Right lung (tissue), 5 donors: ENCODE data around the gene CYFIP2. TPM values are rescaled to one million over a fixed set of nuclear protein-coding genes. Genes with fewer than 3 reads are reported as not detected.

Source experiments
- DNase-seq, 2 donors: peaks; one replicate each; pipeline ENCODE4 v3.0.0-alpha.2; 2013
- polyA plus RNA-seq, 5 donors: library from polyadenylated mRNA; unstranded; fragments of 120-200 nt; gene quantifications; one replicate each; pipeline versions ENCODE4 v1.2.1 to v1.2.3, GENCODE V29; 2013; ENCODE audit warnings: inconsistent platforms in 1 of 5, low replicate concordance in 1 of 5; ENCODE audit not compliant: insufficient read length in 5 of 5, insufficient read depth in 1 of 5

Gene CYFIP2
- polyA plus RNA-seq, 5 donors, result 23.0 to 34.6 (median 30.8) TPM

DNA sequence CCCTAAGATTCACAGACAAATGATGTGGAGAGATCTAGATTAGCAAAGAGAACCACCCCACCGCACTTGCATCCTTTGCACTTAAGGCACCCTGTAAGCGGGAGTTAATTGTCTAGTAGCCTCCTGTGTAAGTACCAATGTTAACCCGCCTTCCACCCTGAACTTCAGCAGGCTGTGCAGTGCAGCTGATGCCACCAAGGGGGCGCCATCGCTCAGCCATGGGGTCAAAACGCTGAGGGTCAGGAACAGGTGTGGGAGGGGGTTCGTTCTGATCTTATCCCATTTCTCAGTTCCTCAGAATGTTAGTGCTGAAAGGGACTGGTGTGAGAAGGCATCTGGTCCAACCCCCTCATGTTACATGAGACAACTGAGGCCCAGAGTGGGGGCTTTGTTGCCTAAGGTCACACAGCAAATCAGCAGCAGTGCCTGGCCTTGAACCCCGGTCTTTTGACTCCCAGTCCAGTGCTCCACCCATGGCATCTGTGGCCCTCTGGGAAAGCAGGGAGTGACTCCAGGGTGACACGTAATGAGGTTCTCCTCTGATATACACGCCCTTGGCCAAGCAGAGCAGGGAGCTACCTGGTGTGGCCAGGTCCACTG, 57.3 kb downstream of the CYFIP2 start:
- no peak for DNase-seq

DNA sequence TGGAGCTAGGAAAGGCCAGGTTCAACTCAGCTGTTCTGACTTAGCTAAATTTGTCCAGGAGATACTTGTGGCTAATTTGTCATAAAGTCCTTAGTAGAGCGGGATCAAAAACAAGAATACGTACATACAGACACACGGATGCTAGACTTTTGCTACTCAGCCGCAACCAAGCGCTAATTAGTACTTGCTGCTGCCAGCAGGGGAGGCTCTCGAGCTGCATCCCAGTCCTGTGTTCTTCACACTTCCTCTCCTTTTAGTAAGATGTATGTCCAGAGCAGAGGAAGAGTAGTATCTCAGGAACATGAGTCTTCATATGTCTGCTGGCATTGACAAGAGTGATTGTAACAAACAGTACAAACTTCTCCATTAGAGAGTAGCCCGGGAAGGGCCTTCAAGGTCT, 58.3 kb downstream of the CYFIP2 start:
- DNase-seq, result no peak

DNA sequence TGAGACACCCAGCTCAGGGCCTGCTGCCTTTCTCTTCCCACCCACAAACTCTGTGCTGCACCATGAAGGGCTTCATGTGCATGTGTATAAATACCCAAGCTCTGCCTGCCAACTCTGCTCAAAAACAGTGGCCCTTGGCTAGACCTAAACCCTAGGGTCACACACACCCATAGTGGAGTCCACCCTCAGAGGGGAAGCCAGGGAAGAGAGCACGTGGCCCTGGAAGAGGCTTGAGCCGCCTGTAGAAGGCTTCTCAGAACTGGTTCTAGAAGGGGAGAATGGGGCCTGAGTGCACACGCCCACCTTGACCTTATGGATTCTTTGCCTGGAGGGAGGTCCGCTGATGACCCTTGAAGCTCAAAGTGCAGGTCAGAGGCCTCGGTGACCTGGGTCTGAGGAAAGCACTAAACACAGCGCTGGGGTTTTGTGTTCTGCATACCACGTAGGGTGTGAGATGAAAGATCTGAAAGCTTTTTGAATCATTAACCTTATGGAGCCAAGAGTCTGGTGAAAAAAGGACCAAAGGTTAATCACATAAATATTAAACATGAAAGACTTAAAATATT, 60.6 kb downstream of the CYFIP2 start:
- no peak for DNase-seq

DNA sequence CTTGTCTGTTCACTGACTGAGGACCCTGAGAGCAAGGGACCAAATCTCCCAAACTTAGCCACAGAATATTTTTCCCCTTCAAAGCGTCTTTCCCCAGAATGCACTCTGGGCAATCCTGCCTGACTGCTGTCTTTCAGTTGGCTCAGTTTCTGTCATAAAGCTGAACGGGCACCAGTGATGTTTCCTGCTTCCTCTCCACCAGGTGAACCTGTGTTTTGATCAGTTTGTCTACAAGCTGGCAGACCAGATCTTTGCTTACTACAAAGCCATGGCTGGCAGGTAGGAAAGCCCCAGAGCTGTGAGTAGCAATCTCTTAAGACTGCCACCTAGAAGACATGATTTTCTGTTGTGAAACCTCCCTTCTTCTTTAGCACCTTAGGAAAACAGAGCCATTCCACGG, 61.8 kb downstream of the CYFIP2 start:
- no peak for DNase-seq

DNA sequence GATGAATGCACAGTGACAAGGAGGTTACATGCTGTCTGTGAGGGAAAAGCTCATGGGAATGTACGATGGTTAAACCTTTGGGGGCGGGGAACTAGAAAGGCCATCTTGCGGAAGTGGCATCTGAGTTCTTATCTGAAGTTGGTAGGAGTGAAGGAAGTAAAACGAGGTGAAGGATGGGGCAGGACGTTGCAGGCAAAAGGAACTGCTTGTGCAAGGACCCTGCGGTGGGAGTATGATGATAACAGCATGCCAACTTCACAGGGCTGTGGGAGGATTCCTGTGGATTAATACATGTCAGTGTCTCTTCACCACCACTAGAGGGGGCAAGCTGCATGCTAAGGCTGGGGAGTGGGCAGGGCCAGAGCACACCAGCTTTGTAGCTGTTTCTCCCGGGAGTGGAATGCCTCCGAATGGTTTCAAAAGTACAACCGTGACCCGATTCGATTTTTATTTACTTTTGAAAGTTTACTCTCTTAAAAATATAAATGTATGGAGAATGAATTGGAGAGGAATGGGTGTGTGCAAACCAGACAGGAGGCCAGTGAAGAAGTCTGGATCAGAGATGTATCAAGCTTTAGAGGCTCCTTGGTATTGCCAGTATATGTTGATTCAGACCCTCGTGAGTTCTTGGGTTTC, 62.5 kb downstream of the CYFIP2 start:
- peak; percentile 58 to 68 for DNase-seq

DNA sequence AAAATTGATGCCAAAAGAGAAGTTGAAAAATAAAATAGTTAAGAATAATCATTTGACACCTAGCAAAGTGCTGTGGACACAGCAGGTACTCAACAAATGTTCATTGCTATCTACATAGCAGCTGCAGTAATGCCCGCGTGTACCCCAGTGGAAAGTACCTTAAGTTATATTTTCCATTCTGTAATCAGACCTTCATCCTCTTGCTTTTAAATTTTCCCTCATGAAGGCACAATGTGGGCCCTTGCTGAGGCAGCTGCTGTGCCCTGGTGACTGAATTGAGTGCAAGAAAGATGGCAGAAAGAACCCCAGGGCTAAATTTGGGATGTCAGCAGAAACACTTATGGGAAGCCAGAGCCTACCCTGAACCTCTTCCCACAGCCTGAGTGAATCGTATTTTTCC, 65.9 kb downstream of the CYFIP2 start:
- no peak for DNase-seq

DNA sequence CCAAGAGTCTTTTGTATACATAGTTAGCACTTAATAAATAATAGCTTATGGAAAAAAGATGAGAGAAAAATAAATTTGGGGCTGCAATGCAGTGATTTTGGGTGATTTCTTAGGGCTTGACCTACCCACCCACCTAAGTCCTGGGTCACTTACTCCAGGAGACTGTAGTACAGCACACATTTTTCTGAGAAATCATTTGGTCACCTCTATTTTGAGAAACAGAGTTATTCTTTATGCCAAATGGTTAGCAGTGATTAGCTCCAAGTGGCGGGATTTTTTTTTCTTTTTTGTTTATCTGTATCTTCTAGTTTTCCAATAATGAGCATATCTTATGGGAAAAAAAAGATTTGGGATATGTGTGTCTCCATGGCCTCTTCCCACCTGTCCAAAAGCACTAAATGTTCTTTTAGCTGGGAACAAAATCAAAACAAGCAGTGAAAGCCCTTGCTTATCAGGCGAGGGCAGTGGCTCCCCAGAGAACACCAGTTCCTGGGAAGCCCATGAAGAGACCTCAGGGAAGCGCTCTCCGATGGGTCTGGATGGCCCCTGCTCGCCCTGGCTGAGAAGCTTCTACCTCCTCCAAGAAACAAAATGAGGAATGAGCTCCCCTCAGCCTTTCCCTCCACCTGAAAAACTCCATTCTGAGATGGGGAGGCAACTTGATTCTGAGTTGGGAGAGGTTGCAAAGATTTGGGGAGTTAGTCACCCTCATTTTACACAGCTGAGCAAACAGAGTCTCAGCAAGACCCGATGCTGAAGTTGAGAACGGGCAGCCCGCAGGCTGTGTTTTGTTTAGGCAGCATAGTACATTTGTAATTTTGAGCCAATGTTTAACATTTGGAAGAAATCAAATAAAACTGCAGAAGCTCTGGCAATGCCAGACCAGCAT, 69.9 kb downstream of the CYFIP2 start:
- no peak for DNase-seq

DNA sequence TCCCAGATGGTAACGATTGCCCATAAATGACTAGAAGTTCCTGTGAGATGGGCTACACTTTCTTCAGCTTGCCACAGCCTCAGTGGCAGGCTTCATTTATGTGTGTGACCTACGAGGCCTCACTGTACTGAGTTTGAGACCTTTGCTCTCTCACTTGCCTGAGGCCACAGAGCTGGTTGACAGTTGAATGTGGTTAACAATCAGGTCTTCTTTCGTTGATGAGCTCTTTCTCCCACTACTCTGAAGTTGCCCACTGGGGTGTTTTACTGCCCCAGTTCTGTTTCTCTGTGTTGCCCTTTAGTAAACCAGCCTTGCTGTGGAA, 70.5 kb downstream of the CYFIP2 start:
- no peak for DNase-seq

DNA sequence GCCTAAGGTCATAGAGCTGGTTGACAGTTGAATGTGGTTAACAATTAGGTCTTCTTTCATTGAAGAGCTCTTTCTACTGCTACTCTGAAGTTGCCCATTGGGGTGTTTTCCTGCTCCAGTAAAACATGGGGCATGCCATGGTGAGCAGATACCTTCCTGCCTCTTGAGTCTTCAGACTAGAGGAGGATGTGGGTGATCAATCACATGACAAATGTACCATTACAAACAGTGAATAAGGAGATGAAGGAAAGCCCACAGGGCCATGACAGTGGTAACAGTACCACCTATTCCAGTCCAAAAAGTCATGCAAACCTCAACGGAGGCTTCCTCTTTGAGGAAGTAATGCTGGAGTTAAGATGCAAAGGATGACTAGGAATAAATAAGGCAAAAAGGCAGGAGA, 73.5 kb downstream of the CYFIP2 start:
- DNase-seq, result no peak

DNA sequence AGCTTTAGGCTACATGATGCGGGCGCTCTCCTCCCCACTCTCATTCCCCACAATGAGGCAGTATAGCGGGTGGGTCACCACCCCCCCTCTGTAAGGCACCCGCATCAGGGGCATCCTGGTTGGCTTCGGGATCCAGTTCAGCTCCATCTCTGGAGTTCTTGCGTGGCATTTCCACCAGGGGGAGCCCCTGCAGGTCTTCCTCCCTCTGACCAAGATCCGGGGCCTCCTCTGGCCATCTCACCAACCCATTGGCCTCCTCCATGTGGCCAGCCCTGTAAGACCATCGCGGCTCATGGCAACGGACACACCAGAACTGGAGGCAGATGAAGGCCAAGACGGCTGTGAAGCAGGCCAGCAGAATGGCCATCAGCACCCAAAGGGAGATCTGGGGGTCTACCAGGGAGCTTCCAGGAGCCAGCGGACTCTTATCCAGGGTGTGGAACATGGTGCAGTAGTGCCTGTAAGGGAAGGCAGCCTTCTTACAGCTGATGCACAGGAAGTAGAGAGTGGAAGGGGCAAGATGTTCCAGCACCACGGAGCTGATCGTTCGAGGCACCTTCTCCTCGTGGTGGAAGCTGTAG, 77.0 kb downstream of the CYFIP2 start:
- no peak for DNase-seq

DNA sequence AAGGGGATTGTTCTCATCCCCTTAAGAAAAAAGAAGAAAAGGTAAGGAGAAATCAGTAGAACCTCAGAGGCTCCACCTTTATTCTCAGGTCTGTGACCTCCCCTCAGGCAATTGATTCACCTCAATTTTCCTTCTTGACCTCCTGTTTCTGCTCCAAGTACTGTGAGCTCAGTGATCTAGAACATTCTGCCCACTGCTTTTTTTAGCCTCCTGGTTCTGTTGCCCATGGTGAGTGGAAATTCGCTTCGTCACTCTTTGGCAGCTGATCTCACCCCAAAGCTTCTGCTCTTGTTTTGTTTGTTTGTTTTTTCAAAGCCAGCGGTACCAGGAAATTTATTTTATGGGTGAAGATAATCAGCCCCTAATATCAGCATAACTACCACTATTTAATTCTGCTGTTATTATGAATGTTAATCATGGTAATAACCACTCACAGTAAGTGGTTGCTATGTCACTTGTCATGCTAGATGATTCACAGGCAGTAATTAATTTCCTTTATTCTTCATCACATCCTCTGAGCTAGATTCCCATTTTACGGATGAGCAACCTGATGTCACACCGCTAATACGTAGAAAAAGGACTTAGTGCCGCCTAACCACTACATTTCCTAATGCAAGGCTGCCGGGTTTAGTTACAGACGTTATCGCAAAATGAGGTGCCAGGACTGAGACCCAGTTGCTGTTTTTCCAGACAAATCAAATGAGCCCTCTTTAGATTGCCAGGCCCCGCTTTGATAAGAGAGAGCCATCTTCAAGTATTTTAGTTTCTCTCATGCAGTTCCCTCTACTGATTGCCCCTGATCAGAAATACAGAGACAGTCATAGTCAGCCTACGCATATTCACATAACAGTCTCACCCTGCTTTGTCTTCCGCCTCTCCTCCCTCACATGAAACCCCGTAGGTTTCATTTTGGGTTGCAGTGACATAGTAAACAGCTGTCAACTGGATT, 78.2 kb downstream of the CYFIP2 start:
- DNase-seq, result peak in 1 of 2 donors; percentile 14

DNA sequence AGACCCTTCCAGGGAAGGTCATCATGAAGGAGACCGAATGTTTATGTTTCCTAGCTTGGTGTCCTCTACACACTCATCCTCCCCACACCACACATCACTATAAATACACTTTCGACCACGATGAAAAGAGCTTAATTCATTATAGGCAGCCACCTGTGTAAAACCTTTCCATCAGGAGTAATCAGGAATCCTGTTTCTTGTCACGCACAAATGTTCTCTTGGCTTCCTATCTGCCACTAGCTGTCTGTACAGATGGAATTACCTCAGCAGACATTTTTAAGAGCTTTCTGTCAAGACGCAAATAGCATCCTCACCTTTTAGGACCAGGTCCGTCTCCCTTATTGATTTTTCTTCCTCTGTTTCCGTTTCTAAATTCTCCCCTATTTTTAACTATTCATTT, 79.1 kb downstream of the CYFIP2 start:
- DNase-seq, result no peak

DNA sequence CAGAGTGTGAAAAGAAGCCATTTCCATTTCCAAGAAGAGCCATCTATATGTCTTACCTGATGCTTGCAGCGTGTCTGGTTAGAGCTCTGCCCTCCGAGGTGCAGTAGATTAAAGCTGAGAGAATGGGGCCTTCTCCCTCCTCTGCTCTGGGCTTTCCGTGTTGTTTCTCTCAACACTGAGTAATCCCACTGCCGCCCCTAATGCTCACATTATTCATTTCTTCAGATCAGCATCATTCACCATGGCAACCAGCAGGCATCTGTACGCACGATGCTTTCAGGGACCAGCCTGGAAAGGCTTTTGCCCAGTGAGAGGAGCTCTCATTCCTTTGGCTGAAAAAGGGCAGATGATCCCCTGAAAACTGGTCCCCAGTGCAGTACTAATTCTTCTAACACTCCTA, 79.6 kb downstream of the CYFIP2 start:
- DNase-seq, result no peak

DNA sequence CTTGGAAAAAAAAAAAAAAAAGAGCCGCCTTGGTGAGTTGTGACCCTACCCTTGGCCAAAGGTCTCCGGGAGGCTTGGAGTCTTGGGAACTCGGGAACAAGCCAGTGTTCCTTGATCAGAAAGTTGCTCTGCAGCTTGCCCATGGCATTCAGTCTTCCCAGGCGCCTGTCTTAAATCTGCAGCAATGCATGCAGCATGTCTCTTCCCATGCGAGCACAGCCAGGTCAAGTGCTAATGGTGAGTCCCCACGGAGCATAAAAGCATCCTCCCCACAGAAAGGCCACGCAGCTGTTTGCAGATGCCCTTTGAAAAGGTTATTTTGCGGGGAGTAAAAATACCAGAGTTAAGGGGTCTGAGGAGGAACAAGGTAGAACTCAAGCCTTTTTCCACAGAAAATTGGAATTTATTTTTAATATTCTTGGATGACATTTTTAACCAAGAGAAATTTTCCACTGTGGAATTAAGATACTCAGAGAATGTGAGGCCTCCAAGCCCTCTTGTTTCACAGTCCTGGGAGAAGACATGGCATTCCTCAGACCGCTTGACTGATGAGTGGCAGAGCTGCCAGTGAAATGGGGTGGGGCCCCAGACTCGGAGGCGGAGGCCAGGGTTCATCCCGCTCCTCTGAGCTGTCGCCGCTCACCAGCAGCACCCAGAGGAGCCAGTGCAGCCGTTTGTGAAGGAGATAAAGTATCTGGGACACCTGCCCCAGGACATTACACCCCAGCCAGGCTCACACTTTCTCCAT, 81.6 kb downstream of the CYFIP2 start:
- DNase-seq, result no peak

DNA sequence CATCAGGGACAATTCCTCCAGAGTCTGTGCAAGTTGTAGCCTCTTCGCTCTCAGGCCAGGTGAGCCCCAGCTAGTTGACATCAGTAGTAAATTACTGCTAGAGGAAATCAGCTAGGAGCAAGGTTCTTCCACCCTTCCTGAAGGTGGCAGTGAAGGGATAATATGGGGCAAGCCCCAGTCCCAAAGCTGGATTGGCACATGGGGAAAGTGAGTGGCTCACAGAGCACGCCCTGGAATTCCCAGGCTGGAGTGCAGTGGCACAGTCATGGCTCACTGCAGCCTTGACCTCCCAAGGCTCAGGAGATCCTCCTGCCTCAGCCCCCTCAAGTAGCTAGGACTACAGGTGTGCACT, 82.1 kb downstream of the CYFIP2 start:
- no peak for DNase-seq

DNA sequence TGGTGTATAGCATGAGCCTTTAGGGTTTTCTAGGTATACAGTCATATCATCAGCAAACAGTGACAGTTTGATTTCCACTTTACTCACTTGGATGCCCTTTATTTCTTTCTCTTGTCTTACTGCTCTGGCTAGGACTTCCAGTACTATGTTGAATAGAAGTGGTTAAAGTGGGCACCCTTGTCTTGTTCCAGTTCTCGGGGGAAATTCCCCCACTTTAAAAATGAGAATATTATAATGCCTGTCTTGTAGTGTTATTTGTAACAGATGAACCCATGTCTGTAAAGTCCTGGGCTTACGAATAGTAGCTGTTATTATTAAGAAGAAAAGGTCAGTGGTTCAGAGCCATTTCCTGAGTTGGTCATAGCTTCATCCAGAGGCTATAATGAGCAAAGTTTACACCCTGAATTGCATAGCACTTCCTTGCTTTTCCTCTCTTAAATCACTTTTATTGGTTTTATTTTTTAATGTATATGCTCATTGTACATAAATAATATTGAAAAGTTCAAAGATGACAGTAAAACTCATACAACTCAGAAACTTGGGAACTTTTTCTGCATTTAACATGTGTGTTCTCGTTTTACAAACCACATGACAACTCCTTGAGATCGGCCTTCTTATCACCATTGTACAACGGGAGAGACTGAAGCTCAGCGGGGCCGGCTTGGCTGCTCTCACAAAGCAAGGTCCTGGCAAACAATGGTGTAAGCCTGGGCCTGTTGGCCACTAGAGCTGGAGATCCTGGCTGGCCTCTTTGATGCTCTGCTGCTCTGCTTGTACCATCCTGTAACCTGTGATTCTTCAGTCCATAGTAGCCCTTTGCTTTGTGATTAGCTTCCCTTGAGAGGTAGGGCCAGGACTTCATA, 85.2 kb downstream of the CYFIP2 start:
- no peak for DNase-seq

DNA sequence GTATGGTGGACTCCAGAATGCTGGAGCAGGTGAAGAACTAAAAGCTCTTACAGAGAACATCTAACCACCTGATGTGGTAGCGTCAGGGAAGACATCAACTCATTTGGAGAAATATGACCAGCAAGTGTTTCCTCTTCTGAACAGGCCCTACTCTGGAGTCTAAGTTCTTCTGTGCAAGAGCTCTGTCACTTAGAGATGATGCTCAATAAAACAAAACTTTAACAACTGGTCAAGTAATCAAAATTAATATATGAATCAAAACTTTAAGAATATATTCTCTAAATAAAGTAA, 85.8 kb downstream of the CYFIP2 start:
- DNase-seq, result no peak

DNA sequence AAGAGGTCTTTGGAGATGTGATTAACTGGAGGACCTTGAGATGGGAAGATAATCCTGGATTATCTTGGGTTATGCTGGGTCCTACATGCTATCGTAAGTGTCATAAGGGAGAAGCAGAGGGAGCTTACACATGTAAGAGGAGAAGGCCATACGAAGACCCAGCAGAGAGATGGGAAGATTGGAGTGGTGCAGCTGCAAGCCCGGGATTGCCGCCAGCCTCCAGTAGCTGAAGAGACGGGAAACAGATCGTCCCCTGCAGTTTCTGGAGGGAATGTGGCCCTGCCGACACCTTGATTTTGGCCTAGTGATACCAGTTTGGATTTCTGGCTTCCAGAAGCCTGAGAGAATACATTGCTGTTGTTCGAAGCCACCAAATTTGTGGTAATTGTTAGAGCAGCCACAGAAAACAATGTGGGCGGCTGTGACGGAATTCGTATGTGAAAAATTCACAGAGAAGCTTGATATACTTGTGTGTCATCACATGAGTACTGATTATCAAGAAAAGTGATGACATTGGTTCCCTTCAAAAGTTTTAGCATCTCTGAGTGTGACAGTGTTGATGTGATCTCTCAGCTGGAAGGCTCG, 86.9 kb downstream of the CYFIP2 start:
- DNase-seq, result no peak

DNA sequence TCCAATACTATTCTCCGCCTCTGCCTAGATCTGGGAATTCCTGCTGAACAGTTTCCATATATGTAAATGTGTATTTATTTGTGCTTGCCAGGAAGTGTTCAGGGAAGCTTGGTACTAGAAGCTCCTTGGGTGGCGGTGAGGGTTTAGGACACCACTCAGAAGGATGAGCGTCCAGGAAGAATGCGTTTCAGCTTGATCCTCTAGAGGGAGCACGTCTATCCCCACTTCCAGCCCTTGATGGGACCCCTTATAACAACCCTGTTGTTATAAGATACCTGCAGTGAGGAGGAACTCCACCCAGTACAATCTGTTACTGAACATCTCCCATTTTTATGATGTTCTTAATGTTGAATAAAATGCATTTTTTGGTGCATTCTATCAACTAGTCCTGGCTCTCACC, 88.9 kb downstream of the CYFIP2 start:
- no peak for DNase-seq

DNA sequence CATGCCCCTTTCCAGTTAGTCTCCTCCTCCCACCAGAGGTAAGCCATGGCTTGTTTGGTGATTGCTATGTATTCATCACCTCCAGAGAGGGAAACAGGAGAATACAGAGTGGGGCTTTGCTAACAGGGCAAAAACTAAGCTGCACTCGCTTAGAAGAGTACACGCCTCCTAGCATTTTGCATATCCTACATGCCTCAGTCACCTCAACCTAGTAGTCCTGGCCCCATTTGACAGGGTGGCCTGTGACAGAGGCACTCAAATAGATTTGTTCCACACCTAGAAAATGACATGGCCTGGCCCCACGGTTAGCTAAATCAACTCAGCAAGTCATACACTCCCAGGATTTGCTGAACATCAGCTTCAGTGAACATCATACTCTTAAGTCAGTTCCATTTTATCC, 90.7 kb downstream of the CYFIP2 start:
- no peak for DNase-seq
